ENCODE data around the gene FBXW7.

FBXW7 gene

DNA sequence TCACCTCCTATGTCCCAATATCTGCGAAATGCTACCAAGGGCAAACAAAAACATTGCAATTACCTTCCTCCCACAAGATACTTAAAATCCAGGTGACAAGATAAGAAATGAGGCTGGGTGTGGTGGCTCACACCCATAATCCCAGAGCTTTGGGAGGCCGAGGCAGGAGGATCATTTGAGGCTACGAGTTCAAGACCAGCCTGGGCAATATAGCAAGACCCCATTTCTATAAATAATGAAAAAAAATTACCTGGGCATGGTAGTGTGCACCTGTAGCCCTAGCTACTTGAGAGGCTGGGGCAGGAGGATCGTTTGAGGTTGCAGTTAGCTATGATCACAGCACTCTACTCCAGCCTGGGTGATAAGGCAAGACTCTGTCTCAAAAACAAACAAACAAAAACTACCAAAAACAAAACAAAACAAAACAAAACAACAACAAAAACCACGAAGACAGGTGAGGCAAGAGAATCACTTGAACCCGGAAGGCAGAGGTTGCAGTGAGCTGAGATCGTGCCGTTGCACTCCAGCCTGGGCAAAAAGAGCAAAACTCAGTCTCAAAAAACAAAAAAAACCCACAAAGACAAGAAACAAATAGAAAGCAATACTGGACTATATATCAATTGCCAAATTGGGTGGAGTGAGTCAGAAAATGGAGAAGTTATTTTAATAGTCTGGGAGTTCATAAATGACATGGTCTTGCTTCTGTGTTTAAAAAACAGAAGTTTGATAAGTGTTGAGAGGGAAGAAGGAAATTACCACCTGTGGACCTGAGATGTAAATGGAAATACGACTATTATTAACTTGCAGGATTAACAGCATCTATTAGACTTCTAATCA is 176.5 kb downstream of the FBXW7 start:
- H3K27ac ChIP-seq: no peak overlapping the region
- no peak for TF ChIP-seq ZFX (IDR thresholded peaks at IDR 0.05)
- TF ChIP-seq, protein P1, sequence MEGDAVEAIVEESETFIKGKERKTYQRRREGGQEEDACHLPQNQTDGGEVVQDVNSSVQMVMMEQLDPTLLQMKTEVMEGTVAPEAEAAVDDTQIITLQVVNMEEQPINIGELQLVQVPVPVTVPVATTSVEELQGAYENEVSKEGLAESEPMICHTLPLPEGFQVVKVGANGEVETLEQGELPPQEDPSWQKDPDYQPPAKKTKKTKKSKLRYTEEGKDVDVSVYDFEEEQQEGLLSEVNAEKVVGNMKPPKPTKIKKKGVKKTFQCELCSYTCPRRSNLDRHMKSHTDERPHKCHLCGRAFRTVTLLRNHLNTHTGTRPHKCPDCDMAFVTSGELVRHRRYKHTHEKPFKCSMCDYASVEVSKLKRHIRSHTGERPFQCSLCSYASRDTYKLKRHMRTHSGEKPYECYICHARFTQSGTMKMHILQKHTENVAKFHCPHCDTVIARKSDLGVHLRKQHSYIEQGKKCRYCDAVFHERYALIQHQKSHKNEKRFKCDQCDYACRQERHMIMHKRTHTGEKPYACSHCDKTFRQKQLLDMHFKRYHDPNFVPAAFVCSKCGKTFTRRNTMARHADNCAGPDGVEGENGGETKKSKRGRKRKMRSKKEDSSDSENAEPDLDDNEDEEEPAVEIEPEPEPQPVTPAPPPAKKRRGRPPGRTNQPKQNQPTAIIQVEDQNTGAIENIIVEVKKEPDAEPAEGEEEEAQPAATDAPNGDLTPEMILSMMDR (conservative IDR thresholded peaks at IDR 0.05): no peak

DNA sequence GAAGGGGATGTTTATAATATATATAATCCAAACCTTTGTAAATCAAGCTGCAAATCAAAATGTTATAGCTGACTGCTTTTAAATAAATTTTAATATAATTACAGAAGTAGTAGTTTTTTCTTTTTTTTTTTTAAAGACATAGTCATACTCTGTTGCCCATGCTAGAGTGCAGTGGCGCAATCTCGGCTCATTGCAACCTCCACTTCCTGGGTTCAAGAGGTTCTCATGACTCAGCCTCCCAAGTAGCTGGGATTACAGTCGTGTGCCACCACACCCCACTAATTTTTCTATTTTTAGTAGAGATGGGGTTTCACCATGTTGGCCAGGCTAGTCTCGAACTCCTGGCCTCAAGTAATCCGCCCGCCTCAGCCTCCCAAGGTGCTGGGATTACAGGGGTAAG is 178.7 kb downstream of the FBXW7 start:
- TF ChIP-seq, protein P1 (conservative IDR thresholded peaks at IDR 0.05): no peak
- H3K27ac ChIP-seq: no peak overlapping the region

DNA sequence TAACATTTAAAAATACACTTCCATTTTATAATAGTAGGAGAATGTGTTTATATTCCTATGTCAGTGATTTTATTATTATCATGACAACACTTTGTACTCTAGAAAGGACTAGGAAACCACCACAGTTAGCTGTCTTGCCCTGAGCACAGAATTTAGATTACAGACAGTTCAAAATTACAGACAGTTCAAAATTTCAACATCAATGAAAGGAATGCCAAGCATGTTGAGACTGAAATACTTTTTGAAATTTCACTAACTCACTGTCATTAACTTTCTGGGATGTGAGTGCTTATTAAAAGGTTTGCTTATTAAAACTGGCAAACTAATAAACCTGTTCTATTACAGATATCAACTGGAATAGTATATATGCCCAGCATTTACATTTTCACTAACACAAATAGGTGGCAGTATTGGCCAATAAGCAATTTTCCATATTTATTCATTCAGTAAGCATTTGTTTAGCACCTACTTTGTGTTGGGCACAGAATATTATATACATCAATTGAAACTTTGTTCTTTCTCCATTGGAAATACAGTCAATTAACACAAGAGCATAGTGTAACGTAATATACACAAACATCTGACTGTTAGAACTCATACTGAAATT is 179.4 kb downstream of the FBXW7 start:
- TF ChIP-seq, protein P1 (conservative IDR thresholded peaks at IDR 0.05): peak; percentile 38
- no peak for TF ChIP-seq ZFX (IDR thresholded peaks at IDR 0.05)
- H3K27ac ChIP-seq: no peak overlapping the region

DNA sequence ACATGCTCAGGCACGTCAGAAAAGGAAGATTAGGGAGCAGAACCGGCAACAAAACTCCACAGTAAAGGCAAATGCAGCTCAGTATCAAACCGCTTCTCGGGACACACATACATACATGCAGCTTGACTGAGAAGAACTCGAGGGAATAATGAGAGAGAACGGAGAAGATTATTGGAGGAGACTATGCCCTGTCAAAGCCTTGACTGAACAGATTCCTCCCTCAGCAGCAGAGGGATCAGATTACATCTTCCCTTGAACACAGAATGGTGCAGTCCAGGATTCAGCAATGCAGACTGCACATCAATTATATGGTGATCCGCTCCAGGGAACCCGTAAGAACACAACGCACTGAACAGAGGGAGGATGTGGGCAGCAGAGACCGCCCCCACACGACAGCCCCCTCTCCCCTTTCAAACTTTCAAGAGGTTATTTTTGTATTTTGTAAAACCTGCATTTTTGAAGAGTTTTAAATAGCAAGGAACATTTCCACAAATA is 183.2 kb downstream of the FBXW7 start:
- H3K27ac ChIP-seq: no peak overlapping the region
- TF ChIP-seq, protein P1 (conservative IDR thresholded peaks at IDR 0.05): no peak
- TF ChIP-seq ZFX (IDR thresholded peaks at IDR 0.05): no peak

DNA sequence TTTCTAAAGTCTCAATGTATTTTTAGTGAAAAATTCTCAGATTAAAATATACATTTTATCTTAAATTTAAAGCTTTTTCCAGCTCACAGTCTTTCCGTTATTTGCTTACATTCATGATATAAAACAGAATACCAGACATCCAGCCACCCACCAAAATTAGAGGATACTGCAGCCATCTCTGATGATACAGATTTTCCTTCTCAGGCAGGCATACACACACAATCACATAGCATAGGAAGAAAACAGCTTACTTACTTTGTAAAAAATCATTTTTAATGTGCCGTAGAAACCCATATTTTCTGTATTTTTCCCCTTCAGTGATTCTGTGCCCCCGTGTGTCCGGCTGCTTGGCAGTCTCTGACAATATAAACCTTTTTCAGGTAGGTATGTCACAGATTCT is 183.7 kb downstream of the FBXW7 start:
- TF ChIP-seq ZFX (IDR thresholded peaks at IDR 0.05): no peak
- TF ChIP-seq, protein P1 (conservative IDR thresholded peaks at IDR 0.05): no peak
- no peak overlapping the region for H3K27ac ChIP-seq

DNA sequence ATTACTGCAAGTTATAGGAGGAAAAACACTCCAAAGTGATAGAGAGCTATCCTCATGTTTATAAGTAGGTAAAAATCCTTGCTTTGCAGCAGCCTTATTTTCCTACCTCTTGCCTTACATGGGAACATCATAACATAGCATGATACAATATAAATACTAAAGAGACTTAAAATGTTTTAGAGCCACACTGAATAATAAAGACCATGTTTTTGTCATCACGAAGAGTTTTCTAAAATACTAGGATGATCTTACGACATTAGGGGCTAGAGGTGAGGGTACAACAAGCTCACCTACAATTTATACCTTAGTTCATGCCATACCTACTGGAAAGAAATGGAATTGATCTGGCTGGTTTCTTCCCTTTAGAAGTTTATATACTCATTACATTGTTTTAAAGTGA is 184.8 kb downstream of the FBXW7 start:
- H3K27ac ChIP-seq: no peak overlapping the region
- TF ChIP-seq, protein P1 (conservative IDR thresholded peaks at IDR 0.05): no peak
- TF ChIP-seq ZFX (IDR thresholded peaks at IDR 0.05): no peak

DNA sequence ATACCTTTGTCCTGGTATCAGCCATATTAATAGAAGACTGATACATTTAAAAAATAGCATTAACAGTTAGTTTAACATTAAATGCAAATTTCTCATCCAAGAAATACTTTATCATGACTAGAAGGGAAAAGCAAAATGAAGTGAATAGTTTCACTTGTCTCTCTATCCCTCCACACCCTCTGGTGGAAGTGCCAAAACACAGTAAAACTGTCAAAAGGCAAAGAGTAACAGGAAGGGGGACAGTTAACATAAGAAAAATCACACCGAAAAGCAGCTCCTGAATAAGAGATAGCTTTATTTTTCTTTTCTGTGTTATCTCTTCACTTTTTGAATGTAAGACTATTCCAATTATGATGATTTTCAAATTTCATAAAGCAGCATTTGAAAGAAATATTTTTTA is 187.2 kb downstream of the FBXW7 start:
- H3K27ac ChIP-seq: no peak overlapping the region
- TF ChIP-seq ZFX (IDR thresholded peaks at IDR 0.05): no peak
- TF ChIP-seq, protein P1 (conservative IDR thresholded peaks at IDR 0.05): peak; percentile 10; the same call in 1 of the 2 replicates

Data from C4-2B (cell line).